H9 (cell line): ENCODE data around the gene UST. TPM values are rescaled to one million over a fixed set of nuclear protein-coding genes. Genes with fewer than 3 reads are reported as not detected.

ENCODE experiments used
- DNase-seq: peaks from one replicate; pipeline ENCODE4 v3.0.0-alpha.2; 2017
- H2AFZ ChIP-seq: one replicate; pipeline ENCODE4 v1.6.1; 2013; ENCODE audit warnings: mild to moderate bottlenecking, low read length, control low read depth, moderate library complexity
- H2AK5ac ChIP-seq: 2 replicates; pipeline ENCODE4 v1.6.1; 2013; ENCODE audit warnings: low read length, control low read depth, mixed read lengths; ENCODE audit not compliant: insufficient read length
- H2BK120ac ChIP-seq: one replicate; pipeline ENCODE4 v1.6.1; 2013; ENCODE audit warnings: low read depth, mild to moderate bottlenecking, low read length, control low read depth, inconsistent platforms; ENCODE audit not compliant: poor library complexity, severe bottlenecking
- H2BK12ac ChIP-seq: 2 replicates; pipeline ENCODE4 v1.6.1; 2013; ENCODE audit warnings: low read length, control low read depth, mixed read lengths, low read depth; ENCODE audit not compliant: insufficient read length
- H2BK15ac ChIP-seq: 2 replicates; pipeline ENCODE4 v1.6.1; 2013; ENCODE audit warnings: low read depth, low read length, control low read depth
- H2BK20ac ChIP-seq: one replicate; pipeline ENCODE4 v1.6.1; 2013; ENCODE audit warnings: low read depth, mild to moderate bottlenecking, low read length, control low read depth, inconsistent platforms; ENCODE audit not compliant: poor library complexity, severe bottlenecking
- H2BK5ac ChIP-seq: 2 replicates; pipeline ENCODE4 v1.6.1; 2013; ENCODE audit warnings: low read length, control low read depth, mixed read lengths; ENCODE audit not compliant: insufficient read length
- H3K14ac ChIP-seq: 2 replicates; pipeline ENCODE4 v1.6.1; 2013; ENCODE audit warnings: low read length, control low read depth; ENCODE audit not compliant: insufficient read depth
- H3K18ac ChIP-seq: 2 replicates; pipeline ENCODE4 v1.6.1; 2013; ENCODE audit warnings: low read depth, mild to moderate bottlenecking, mixed read lengths, low read length, control low read depth; ENCODE audit not compliant: insufficient read length
- H3K23ac ChIP-seq: 2 replicates; pipeline ENCODE4 v1.6.1; 2013; ENCODE audit warnings: low read length, control low read depth, mixed read lengths, low read depth; ENCODE audit not compliant: insufficient read length
- H3K23me2 ChIP-seq: 2 replicates; pipeline ENCODE4 v1.6.1; 2013; ENCODE audit warnings: low read depth, mild to moderate bottlenecking, mixed read lengths, low read length, control low read depth; ENCODE audit not compliant: insufficient read length, poor library complexity, severe bottlenecking
- H3K27ac ChIP-seq: 2 replicates; pipeline ENCODE4 v1.5.1; 2013; ENCODE audit warnings: low read length, control low read depth, mixed read lengths, low read depth; ENCODE audit not compliant: insufficient read length
- H3K27me3 ChIP-seq: 2 replicates; pipeline ENCODE4 v1.6.1; 2013; ENCODE audit warnings: low read length, control low read depth, inconsistent platforms; ENCODE audit not compliant: insufficient read depth
- H3K4ac ChIP-seq: 2 replicates; pipeline ENCODE4 v1.6.1; 2013; ENCODE audit warnings: low read depth, mild to moderate bottlenecking, control low read depth, inconsistent platforms, low read length, moderate library complexity
- H3K4me1 ChIP-seq: 2 replicates; pipeline ENCODE4 v1.6.1; 2013; ENCODE audit warnings: low read length, control low read depth, inconsistent platforms; ENCODE audit not compliant: insufficient read depth
- H3K4me2 ChIP-seq: 2 replicates; pipeline ENCODE4 v1.6.1; 2013; ENCODE audit warnings: low read length, control low read depth, mixed read lengths; ENCODE audit not compliant: insufficient read length, insufficient read depth
- H3K56ac ChIP-seq: 2 replicates; pipeline ENCODE4 v1.6.1; 2013; ENCODE audit warnings: low read depth, mild to moderate bottlenecking, mixed read lengths, low read length, control low read depth; ENCODE audit not compliant: insufficient read length
- H3K79me1 ChIP-seq: 2 replicates; pipeline ENCODE4 v1.6.1; 2013; ENCODE audit warnings: low read depth, mild to moderate bottlenecking, moderate library complexity, low read length, control low read depth, inconsistent platforms; ENCODE audit not compliant: insufficient read depth, poor library complexity, severe bottlenecking
- H3K79me2 ChIP-seq: 2 replicates; pipeline ENCODE4 v1.6.1; 2013; ENCODE audit warnings: low read length, control low read depth, inconsistent platforms; ENCODE audit not compliant: insufficient read depth
- H3K9ac ChIP-seq: 2 replicates; pipeline ENCODE4 v1.6.1; 2013; ENCODE audit warnings: low read length, control low read depth, mixed read lengths; ENCODE audit not compliant: insufficient read length; ENCODE audit errors: extremely low read depth
- H3K9me3 ChIP-seq: one replicate; pipeline ENCODE4 v1.6.1; 2013; ENCODE audit warnings: low read depth, low read length, inconsistent platforms; ENCODE audit not compliant: control insufficient read depth
- H3T11ph ChIP-seq: one replicate; pipeline ENCODE4 v1.6.1; 2013; ENCODE audit warnings: mild to moderate bottlenecking, low read length, control low read depth, inconsistent platforms
- H4K20me1 ChIP-seq: one replicate; pipeline ENCODE4 v1.6.1; 2013; ENCODE audit not compliant: control insufficient read depth, insufficient read length, insufficient read depth
- H4K5ac ChIP-seq: 2 replicates; pipeline ENCODE4 v1.6.1; 2013; ENCODE audit warnings: low read depth, mild to moderate bottlenecking, mixed read lengths, low read length, control low read depth; ENCODE audit not compliant: insufficient read length
- H4K8ac ChIP-seq: replicated peaks from 2 replicates; pipeline ENCODE4 v1.6.1; 2013; ENCODE audit warnings: low read length, control low read depth, mixed read lengths, low read depth; ENCODE audit not compliant: insufficient read length
- H4K91ac ChIP-seq: 2 replicates; pipeline ENCODE4 v1.6.1; 2013; ENCODE audit warnings: low read depth, mild to moderate bottlenecking, moderate library complexity, mixed read lengths, low read length, control low read depth; ENCODE audit not compliant: insufficient read length
- H3K27ac Mint-ChIP-seq, 3 experiments: 2 replicates in 2 of 3; 3 replicates in 1 of 3; pipeline ENCODE4 v1.8.0; 2020 to 2021; ENCODE audit warnings: mixed read lengths in 3 of 3, mild to moderate bottlenecking in 1 of 3, moderate library complexity in 1 of 3
- H3K27me3 Mint-ChIP-seq: 2 replicates; pipeline ENCODE4 v1.8.0; 2021; ENCODE audit warnings: low read depth, mild to moderate bottlenecking, moderate library complexity, mixed read lengths
- H3K36me3 Mint-ChIP-seq, 3 experiments: 2 replicates in 2 of 3; 3 replicates in 1 of 3; pipeline ENCODE4 v1.8.0; 2020 to 2021; ENCODE audit warnings: low read depth in 3 of 3, mixed read lengths in 3 of 3; ENCODE audit not compliant: insufficient read depth in 1 of 3
- H3K4me1 Mint-ChIP-seq, 2 experiments: 2 replicates each; pipeline ENCODE4 v1.8.0; 2020; ENCODE audit warnings: mixed read lengths in 2 of 2
- H3K4me3 Mint-ChIP-seq, 2 experiments: 2 replicates in 1 of 2; 3 replicates in 1 of 2; pipeline ENCODE4 v1.8.0; 2020 to 2021; ENCODE audit warnings: mild to moderate bottlenecking in 2 of 2, mixed read lengths in 2 of 2, moderate library complexity in 1 of 2
- H3K9me3 Mint-ChIP-seq, 2 experiments: 2 replicates in 1 of 2; 3 replicates in 1 of 2; pipeline ENCODE4 v1.8.0; 2020; ENCODE audit warnings: mild to moderate bottlenecking in 2 of 2, mixed read lengths in 2 of 2, moderate library complexity in 1 of 2
- CTCF ChIP-seq: fragments of 200-600 bp; sonication (generic); conservative IDR thresholded peaks from 3 replicates; pipeline ENCODE4 v1.8.0; 2021; ENCODE audit warnings: antibody characterized with exemption, mild to moderate bottlenecking
- WGBS: extraction: QIAGEN DNeasy Blood & Tissue Kit; methylation state at CpG from one replicate; pipeline ENCODE4 v1.1.7; 2013; ENCODE audit warnings: missing lambda C conversion rate, low lambda C conversion rate, mixed read lengths; ENCODE audit not compliant: insufficient read length; ENCODE audit errors: extremely low coverage; 5-methylcytosine and 5-hydroxymethylcytosine counted together
- total RNA-seq: library from RNA; stranded (reverse); gene quantifications from 2 replicates; pipeline ENCODE4 v1.2.1, GENCODE V29; 2021

UST gene
- total RNA-seq, 1 experiment from 2014 or later, result 14.4 TPM

GRCh38 chr6:148743476-148743875, 3.4 kb upstream of the UST start:
- H3K36me3 Mint-ChIP-seq, result no peaks in the 10 kb centered on the region
- H3K79me1 ChIP-seq, result no peaks in the 10 kb centered on the region
- H4K8ac ChIP-seq, result no peak overlapping the region
- H2AK5ac ChIP-seq, result no peak overlapping the region
- H3K9me3 ChIP-seq, result no peaks in the 10 kb centered on the region
- H3K4me1 Mint-ChIP-seq, result peaks cover 12% of the 10 kb centered on the region in 2 experiments
- no peak overlapping the region for H3K4ac ChIP-seq
- H3K9me3 Mint-ChIP-seq, result no peaks in the 10 kb centered on the region; a peak in 1 of 5 replicates
- H4K91ac ChIP-seq, result no peak overlapping the region
- no peak overlapping the region for H2BK15ac ChIP-seq
- H2AFZ ChIP-seq, result no peak overlapping the region
- no peak overlapping the region for H2BK20ac ChIP-seq
- H3K79me2 ChIP-seq, result peaks cover 2% of the 10 kb centered on the region; the same call in 1 of the 2 replicates
- no peak overlapping the region for H4K5ac ChIP-seq
- no peak overlapping the region for H3T11ph ChIP-seq
- no peak overlapping the region for H2BK5ac ChIP-seq
- H3K56ac ChIP-seq, result no peak overlapping the region
- no peak overlapping the region for H2BK120ac ChIP-seq
- no peak overlapping the region for H3K23ac ChIP-seq
- H3K27ac Mint-ChIP-seq, result no peak overlapping the region; a peak in 1 of 7 replicates
- H3K27me3 ChIP-seq, result no peaks in the 10 kb centered on the region
- H3K4me1 ChIP-seq, result no peaks in the 10 kb centered on the region
- H3K27ac ChIP-seq, result no peak overlapping the region
- H3K14ac ChIP-seq, result no peak overlapping the region
- DNase-seq, result no peak
- H3K9ac ChIP-seq, result no peak overlapping the region
- no peak for TF ChIP-seq CTCF
- H3K18ac ChIP-seq, result no peak overlapping the region
- no peak overlapping the region for H3K4me3 Mint-ChIP-seq
- no peaks in the 10 kb centered on the region for H4K20me1 ChIP-seq
- peaks cover 8% of the 10 kb centered on the region for H3K23me2 ChIP-seq
- peaks cover 15% of the 10 kb centered on the region for H3K27me3 Mint-ChIP-seq
- WGBS, result no CpG with 5 or more reads among the region's 4 CpGs
- H2BK12ac ChIP-seq, result no peak overlapping the region
- no peak overlapping the region for H3K4me2 ChIP-seq
